ENCODE measurements around the gene CCDC32.
"Not testable (repeated sequence)": the region's sequence is repeated elsewhere in the genome, so short reads cannot be mapped to it uniquely, and the experiment has no call there.

The CCDC32 gene, protein sequence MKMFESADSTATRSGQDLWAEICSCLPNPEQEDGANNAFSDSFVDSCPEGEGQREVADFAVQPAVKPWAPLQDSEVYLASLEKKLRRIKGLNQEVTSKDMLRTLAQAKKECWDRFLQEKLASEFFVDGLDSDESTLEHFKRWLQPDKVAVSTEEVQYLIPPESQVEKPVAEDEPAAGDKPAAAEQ

DNA sequence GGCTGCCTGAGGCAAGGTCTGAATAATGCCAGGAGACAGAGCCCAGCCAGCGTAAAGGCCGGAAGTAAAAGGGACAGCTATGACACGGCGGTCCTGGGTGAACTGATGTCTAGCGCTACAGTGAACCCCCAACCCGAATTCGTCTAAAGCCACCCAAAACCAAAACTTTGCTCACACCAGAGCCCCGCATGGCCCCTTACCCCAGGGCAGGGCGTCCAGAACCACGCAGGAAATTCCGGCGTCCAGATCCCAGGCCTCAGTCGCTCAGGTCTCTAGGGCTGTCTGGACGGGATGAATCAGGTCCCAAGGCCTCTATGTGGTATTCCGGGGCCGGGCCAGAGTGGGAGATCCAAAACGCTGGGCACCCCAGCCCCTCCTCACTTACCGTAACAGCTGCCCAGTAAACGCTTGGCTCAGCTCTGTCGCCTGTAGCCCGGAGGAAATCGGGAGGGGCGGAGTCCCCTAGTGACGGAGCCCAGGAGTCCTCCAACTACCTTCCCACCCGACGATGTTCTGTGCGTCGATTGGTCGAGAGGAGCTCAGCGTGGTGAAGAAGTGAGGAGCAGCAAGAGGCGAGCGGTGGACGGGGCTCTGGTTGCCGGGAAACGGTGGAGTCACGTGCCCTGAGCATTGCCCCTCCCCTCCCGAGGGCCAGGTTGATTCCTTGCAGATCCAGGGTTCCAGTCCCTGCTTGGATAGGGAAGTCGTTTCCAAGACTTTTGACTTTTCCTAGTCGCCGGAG, at the start of gene CCDC32:
Gene CCDC32, minus strand, starts transcription at position 452 of the 742 bp plus-strand sequence. CDS start 2,027 bp downstream, outside the sequence.
- peak; percentile 96 to 97 for ATAC-seq

DNA sequence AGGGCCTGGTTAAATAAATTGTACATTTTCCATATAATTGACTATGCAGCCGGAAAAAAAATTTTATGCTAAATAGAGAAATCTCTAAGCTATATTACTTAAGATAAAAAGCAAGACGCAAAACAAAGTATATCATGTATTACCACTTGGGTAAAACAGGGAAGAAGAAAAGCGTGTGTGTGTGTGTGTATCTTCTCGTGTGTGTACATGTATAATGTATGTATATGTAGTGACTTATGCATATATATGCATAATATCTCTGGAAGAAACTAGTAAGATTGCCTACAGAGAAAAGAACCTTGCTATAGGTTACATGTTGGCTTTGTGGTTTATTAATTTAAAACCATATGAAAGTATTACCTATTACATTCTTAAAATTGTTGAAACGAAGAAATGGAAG, 48.2 kb upstream of the CCDC32 start:
- no peak for ATAC-seq

DNA sequence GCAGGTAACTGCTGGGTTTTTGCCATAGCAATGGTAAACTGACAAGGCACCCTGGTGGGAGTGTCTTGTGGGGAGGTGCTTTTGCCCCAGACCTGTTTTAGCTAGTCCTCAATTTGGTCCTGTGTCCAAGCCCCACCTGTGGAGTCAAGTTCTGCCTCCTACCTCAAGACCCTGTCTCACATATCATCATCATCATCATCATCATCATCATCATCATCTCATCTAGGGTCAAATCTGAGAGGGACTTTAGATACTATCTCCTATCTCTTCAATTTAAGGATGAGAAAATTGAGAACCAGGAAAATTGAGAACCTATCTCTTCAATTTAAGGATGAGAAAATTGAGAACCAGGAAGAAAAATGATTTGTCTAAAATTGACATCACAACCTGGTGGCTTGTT, 39.1 kb upstream of the CCDC32 start:
- no peak for ATAC-seq

DNA sequence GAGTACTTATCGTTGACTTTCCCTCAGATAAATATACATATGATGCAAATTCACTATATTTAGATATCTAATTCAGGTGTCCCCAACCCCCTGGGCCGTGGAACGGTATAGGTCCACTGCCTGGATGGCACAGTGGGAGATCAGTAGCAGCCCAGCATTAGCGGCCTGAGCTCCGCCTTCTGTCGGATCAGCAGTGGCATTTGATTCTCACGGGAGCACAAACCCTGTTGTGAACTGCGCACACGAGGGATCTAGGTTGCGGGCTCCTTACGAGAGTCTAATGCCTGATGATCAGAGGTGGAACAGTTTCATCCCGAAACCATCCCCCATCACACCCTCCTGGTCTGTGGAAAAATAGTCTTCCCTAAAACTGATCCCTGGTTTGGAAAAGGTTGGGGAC, 36.1 kb upstream of the CCDC32 start:
- no peak for ATAC-seq

DNA sequence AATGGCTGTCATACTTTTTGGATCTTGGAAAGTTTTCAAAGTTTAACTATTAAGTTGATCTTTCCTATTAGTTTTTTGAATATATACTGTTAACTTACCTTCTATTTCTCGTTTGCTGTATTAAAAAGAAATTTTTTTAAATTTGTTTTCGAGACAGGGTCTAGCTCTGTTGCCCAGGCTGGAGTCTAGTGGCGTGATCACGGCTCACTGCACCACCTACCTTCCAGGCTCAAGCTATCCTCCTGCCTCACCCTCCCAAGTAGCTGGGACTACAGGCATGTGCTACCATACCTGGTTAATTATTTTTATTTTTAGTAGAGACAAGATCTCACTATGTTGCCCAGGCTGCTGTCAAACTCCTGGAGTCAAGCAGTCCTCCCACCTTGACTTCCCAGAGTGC, 33.8 kb upstream of the CCDC32 start:
- no peak for ATAC-seq

DNA sequence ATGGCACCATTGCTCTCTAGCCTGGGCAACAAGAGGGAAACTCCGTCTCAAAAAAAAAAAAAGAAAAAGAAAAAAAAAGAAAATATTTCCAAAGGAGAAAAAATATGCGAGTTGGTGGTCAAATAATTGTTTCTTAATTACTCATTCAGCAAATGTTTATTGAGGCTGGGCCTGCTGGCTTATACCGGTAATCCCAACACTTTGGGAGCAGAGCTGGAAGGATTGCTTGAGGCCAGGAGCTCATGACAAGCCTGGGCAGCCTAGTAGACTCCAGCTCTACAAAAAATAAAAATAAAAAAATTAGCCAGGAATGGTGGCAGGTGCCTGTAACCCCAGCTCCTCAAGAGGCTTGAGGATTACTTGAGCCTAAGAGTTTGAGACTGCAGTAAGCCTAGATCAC, 33.3 kb upstream of the CCDC32 start:
- no peak for ATAC-seq

DNA sequence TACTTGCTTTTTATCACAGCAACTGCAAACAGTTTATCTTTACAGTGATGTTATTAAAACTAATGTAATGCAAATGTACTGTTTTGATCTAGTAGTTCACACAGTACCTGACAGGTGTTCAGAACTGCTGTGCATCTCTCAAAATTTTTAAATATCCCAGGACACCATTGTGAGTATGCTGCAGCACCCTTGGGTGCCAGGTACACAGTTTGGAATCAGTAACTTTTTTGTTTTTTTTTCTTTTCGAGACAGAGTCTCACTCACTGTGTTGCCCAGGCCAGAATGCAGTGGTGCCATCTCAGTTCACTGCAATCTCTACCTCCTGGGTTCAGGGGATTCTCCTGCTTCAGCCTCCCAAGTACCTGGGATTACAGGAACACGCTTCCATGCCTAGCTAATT, 32.2 kb upstream of the CCDC32 start:
- ATAC-seq, result no peak

DNA sequence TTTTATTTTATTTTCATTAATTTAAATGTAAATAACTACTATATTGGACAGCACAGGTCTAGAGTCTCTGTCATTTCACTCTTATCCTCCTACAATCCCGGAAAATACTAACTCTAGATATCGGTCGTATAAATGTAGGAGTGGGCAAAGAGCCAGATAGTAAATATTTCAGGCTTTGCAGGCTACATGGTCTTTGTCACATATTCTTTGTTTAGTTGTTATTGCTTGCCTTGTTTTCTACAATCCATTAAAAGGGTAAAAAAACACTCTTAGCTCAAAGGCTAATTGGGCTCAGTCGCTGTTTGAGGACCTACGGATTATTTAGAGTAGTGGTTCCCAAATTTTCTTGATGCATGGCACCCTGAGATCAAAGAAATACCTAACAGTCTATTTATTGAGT, 30.9 kb upstream of the CCDC32 start:
- ATAC-seq, result no peak

DNA sequence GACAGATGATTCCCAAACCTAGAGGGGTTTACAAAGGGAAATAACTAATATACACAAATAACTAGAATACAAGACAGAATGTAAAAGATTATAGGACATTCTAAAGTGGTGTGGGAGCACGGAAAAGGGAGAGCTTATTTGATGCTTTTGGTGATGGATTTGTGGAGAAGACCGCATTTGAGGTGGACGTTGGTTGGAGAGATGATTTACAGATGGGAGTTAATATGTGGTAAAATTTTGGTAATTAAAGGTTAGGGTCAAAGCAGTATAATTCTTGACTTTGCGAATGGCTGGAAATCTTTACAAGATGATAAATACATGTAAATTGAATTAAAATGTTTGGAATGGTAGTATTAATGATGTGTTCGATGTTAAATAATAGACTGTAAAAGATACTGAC, 30.4 kb upstream of the CCDC32 start:
- no peak for ATAC-seq

DNA sequence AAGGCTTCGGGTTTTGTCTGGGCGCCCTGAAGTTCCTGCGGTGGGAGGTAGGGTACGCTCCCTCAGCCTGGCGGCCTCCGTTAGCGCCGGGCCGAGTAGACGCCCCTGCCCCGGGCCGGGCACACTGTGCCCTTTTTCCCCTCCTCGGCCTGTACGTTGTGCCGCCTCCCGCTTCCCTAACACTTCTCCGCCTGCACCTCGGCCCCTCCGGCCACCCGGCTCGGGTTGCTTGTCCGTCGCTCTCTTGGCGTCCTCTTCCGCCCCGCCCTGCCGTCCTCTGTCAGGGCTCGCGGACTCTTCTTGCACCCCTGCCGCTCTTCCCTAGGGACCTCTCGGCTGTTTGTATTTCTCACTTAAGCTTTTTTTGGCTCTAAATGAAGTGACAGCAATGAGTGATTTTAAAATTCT, 29.6 kb upstream of the CCDC32 start:
- peak; percentile 39 to 51 for ATAC-seq

DNA sequence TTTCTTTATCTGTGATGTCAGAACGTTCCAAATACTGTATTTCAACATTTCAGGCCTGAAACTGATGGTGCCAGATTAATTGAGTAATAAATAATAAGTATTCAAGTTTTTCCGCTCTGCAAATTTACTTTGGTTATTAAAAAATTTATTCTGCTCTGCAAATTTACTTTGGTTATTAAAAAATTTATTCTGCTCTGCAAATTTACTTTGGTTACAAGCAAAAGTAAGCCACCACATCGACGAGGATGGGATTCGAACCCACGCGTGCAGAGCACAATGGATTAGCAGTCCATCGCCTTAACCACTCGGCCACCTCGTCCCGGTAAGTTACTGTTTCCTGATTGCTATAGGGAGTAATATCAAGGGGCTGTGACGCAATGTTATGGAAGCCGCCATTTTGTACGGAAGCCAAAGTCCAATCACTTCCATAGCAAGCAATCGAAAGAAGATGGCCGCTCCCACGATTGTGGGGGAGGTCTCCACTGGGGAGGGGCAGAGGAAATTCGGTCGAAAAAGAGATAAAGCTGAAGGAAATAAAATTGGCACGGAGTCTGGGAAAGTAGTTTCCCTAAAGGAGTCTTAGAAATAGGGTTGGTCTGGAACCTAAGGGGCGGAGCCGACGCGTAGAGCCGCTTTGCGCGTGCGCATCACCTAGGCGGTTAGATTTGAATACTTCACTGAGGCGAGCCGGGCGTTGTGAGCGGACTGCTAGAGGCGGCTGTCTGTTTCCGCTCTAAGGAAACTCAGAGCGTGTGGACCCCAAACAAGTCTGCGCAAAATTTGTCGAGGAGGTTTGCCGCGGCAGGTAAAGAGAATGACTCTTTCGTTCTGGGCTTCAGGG, 29.0 kb upstream of the CCDC32 start, which contains the start of gene KNL1:
Gene KNL1, plus strand, starts transcription at position 662 of the 841 bp plus-strand sequence. CDS start 8,683 bp downstream, outside the sequence.
- ATAC-seq, result peak; percentile 76 to 78

DNA sequence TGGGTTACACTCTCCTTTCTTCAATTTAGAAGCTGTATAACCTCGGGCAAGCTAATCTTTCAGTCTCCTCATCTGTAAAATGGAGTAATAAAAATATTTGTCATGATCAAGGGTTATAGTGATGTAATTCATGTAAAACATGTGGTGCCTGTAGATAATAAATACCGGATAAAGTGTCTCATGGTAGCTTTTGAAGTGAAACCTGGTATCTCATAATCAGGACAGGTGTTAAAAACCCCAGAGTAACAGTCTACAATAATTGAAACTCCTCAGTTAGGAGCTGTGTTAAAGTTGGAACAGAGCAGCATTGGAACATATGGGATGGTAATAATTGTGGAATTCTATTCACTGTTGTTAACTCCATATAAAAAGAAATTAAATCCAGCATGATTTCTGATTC, 28.3 kb upstream of the CCDC32 start:
- peak; percentile 36 to 42 for ATAC-seq

DNA sequence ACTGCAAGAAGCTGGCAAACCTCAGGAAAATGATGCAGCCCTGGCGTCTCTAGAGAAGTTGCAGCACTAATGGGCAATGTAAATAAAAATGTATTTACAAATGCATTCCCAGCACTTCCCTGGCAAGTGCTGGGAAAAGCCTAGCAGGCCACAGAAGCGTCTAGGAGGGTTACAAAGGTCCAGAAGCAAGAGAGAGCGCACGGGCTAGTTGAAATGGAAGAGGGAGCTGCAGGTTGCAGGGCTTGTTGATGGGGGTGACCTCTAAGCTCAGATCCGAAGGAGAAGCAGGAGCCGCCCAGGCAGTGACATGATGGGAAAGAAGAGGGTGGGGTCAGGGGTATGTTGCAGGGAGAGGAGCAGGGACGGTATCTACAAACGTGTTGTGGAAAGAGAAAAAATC, 26.5 kb upstream of the CCDC32 start:
- ATAC-seq, result no peak

DNA sequence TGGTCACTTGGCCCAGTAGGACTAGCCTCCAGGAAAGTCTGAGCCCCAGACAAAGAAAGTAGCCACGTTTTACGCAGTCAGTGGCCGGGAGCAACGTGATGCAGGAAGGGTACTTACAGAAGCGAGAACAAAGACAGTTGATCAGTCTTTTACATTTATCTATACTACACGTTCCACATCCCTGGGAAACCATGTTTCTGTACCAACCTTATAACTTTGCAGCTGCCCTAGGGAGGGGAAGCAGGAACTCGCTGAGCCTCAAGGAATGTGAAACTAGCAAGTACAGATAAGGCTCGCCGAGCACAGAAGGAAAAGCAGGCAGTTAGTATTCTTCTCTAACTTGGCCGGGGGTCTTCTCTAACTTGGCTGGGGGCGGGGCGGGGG, 25.8 kb upstream of the CCDC32 start:
- no peak for ATAC-seq

DNA sequence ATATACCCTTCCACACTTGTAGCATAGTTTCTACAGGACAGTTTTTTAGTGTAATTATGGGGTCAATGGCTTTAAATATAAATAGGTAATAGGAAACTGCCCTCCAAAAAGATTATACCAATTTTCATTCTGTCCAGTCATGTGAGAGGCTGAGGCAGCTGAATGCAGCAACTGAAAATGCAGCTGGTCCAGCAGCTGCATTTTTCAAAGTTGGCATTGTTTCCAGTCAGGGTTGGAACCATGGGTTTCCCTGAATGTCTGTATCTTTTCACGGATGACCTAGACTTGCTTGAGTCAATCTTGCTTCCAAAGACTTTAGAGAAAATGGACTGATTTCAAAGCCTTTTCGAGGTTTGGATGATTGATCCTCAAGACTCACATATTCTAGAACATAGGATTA, 19.3 kb upstream of the CCDC32 start:
- ATAC-seq, result no peak

DNA sequence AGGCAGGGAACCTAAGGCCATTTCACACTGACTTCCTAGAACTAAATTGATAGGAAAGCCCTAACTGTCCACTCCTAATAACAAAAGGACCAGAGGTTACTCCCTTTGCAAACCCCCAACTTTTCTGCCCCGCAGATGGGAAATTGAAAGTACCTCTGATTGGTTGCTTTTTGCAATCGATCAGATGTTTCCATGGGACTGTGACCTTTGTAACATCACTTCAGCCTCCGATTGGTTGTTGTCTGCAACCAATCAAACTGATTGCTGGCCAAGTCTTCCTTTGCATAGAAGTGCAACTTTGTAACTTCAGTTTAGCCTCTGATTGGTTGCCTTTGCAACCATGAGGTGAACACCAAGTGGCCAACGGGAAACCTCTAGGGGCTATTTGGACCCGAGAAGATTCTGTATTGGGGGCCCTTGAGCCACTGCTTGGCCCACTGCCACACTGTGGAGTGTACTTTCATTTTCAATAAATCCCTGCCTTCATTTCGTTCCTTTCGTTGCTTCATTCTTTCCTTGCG, 17.9 kb upstream of the CCDC32 start:
- peak in 1 of 2 donors; percentile 17 for ATAC-seq

DNA sequence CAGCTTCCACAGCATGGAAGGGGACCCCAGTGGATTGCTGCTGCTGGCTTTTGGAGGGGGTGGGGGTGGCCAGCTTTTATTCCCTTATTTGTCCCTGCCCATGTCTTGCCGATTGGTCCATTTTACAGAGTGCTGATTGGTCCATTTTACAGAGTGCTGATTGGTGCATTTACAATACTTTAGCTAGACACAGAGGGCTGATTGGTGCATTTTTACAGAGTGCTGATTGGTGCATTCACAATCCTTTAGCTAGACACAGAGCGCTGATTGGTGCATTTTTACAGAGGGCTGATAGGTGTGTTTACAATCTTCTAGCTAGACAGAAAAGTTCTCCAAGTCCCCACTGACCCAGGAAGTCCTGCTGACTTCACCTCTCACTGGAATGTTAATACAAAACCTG, 17.0 kb upstream of the CCDC32 start:
- ATAC-seq, result not testable (repeated sequence)

DNA sequence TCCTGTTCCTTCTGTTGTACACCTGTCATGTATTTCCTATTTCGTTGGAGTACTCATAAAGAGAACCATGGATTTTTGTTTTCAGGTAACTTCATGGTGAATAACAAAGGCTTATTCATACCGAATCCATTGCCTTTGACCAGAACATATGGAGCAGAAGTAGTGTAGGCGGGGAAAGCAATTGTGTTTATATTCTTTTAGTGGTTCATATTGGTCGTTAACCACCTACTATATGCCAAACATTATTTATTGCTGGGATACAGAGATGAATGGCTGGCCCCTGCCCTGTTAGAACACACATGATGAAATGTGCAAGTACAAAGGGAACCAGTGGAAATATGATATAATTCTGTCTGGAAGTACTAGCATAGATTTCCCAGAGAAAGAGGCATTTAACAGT, 14.1 kb upstream of the CCDC32 start:
- ATAC-seq, result no peak

DNA sequence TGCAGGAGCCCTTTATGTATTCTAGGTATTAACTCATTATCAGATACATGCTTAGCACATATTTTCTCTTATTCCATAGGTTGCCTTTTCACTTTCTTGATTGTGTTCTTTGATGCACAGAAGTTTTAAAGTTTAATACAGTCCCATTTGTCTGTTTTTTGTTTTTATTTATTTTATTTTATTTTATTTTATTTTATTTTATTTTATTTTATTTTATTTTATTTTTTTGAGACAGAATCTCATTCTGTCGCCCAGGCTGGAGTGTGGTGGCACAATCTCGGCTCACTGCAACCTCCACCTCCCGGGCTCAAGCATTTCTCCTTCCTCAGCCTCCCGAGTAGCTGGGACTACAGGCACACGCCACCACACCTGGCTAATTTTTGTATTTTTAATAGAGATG, 12.1 kb upstream of the CCDC32 start:
- not testable (repeated sequence) for ATAC-seq

DNA sequence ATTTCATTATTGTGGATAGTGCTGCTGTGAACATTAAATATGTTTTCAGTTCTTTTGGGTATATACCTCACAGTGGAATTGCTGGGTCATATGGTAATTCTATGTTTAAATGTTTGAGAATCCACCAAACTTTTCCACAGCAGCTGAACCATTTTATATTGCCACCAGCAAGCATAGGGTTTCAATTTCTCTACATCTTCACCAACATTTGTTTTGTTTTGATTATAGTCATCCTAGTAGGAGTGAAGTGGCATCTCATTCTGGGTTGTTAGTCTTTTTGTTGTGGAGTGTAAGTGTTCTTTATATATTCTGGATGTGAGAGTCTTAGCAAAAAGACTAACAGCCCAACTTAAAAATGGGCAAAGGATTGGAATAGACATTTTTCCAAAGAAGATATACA, 10.3 kb upstream of the CCDC32 start:
- no peak for ATAC-seq

DNA sequence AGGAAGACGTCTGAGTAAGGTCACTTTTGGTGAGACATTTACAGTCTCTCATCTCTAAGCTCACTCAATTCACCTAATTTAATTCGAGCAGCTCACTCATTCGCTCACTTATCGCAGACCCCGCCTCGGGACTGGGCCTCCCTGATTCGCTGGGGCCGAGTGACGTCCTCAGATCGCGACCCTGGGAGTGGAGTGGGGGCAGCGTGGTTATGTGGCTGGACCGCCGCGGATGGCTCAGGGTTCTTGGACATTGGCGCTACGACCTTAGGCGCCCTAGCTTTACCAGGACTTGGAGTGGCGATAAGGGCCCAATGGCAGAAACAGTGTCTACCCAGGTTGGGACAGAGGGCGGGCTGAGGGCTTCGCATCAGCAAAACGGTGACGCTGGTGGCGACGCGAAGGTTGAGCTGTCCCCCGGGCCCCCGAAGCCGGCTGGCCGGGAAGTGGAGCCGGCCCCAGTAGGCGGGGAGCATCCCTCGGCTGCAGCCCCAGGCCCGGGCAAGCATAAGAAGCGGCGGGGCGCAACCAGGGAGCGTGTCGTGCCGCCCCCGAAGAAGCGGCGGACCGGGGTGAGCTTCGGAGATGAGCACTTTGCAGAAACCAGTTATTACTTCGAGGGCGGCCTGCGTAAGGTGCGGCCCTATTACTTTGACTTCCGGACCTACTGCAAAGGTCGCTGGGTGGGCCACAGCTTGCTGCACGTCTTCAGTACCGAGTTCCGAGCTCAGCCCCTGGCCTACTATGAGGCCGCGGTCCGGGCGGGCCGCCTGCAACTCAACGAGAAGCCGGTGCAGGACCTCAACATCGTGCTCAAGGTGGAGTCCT, 4.5 kb upstream of the CCDC32 start, which contains the start of gene RPUSD2:
Gene RPUSD2, plus strand, starts transcription at position 171 of the 825 bp plus-strand sequence. Its CDS starts 39 bp downstream, at position 210.
- ATAC-seq, result peak; percentile 67 to 69

DNA sequence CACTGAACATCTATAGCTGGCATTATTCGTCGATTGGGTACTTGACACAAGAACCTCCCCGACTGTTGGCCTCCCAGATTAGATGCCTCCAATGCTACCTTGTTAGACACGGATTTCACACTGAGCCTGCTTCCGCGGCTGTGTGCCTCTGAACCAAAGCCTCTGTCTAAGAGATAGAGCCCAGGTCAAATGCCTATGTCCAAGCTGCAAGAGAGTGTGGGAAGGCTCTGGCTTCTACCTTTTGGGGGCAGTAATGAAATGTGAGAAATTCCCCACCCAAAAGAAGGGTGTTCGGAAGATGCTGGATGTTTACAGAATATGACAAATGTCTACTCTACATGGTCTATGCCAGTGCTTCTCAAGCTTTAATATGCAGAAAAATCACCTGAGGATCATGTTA, 2.3 kb upstream of the CCDC32 start:
- no peak for ATAC-seq
